WTC11 (cell line): Measurements from ENCODE around the gene PRF1. TPM values are rescaled to one million over a fixed set of nuclear protein-coding genes. Genes with fewer than 3 reads are reported as not detected.
A peak's percentile ranks its signal among the peaks of the same experiment; 100 is the strongest.
"Not testable (repeated sequence)": the region's sequence is repeated elsewhere in the genome, so short reads cannot be mapped to it uniquely, and the experiment has no call there.

ENCODE experiments used
- ATAC-seq: fragments of 200-7000 bp; cut with Tn5 transposase; 2 replicates; pipeline ENCODE4 v1.10.0; 2021; ENCODE audit warnings: mild to moderate bottlenecking, moderate library complexity
- CTCF ChIA-PET: fragments of 300-600 bp; sonication (Branson Sonifier 250); formaldehyde crosslinking; loops from one replicate; lab custom pipeline; 2021; ENCODE audit warnings: antibody characterized with exemption; lab: Charles Lee
- POLR2A ChIA-PET: fragments of 350-600 bp; sonication (Branson Sonifier 250); formaldehyde crosslinking; loops from one replicate; lab custom pipeline; 2021; ENCODE audit warnings: antibody characterized with exemption; lab: Charles Lee
- DNase-seq: peaks from one replicate; pipeline ENCODE4 v3.0.0; 2021; ENCODE audit warnings: low spot score
- H3K27ac Mint-ChIP-seq: 2 replicates; pipeline ENCODE4 v1.8.0; 2021; ENCODE audit warnings: mixed read lengths
- H3K27me3 Mint-ChIP-seq: 2 replicates; pipeline ENCODE4 v1.8.0; 2021; ENCODE audit warnings: low read depth, mild to moderate bottlenecking, moderate library complexity, mixed read lengths
- H3K36me3 Mint-ChIP-seq: 2 replicates; pipeline ENCODE4 v1.8.0; 2021; ENCODE audit warnings: mixed read lengths
- H3K4me1 Mint-ChIP-seq: 2 replicates; pipeline ENCODE4 v1.8.0; 2022; ENCODE audit warnings: mixed read lengths
- H3K4me3 Mint-ChIP-seq: 2 replicates; pipeline ENCODE4 v1.8.0; 2021; ENCODE audit warnings: mild to moderate bottlenecking, moderate library complexity, mixed read lengths
- H3K9me3 Mint-ChIP-seq: 2 replicates; pipeline ENCODE4 v1.8.0; 2021; ENCODE audit warnings: mixed read lengths
- ESRRA ChIP-seq: sonication (generic); formaldehyde crosslinking; IDR thresholded peaks from 2 replicates; pipeline ENCODE4 v1.8.1; 2022; ENCODE audit warnings: mild to moderate bottlenecking, missing genetic modification reagents, borderline replicate concordance
- ETV6 ChIP-seq: sonication (generic); formaldehyde crosslinking; IDR thresholded peaks from 2 replicates; pipeline ENCODE4 v1.8.1; 2022; ENCODE audit warnings: mild to moderate bottlenecking, missing genetic modification reagents
- FOXJ3 ChIP-seq: sonication (generic); formaldehyde crosslinking; IDR thresholded peaks from 2 replicates; pipeline ENCODE4 v1.9.0; 2021; ENCODE audit warnings: missing genetic modification reagents, mild to moderate bottlenecking, borderline replicate concordance
- FOXK1 ChIP-seq: sonication (generic); formaldehyde crosslinking; IDR thresholded peaks from 2 replicates; pipeline ENCODE4 v1.8.0; 2022; ENCODE audit warnings: mild to moderate bottlenecking, moderate library complexity, missing genetic modification reagents
- GTF2I ChIP-seq: fragments of 250-450 bp; sonication (Bioruptor Pico); conservative IDR thresholded peaks from 2 replicates; pipeline ENCODE4 v1.4.0; 2021; ENCODE audit warnings: mild to moderate bottlenecking
- HMGA2 ChIP-seq: fragments of 250-450 bp; sonication (Bioruptor Pico); IDR thresholded peaks from 2 replicates; pipeline ENCODE4 v1.4.0; 2021; ENCODE audit warnings: mild to moderate bottlenecking, moderate library complexity
- NFE2L1 ChIP-seq: sonication (generic); formaldehyde crosslinking; IDR thresholded peaks from 2 replicates; pipeline ENCODE4 v1.8.1; 2023; ENCODE audit warnings: missing genetic modification reagents
- NR2C2 ChIP-seq: sonication (generic); formaldehyde crosslinking; IDR thresholded peaks from 2 replicates; pipeline ENCODE4 v1.8.0; 2022; ENCODE audit warnings: mild to moderate bottlenecking, missing genetic modification reagents
- SP1 ChIP-seq: sonication (generic); formaldehyde crosslinking; conservative IDR thresholded peaks from 2 replicates; pipeline ENCODE4 v1.8.1; 2022; ENCODE audit warnings: missing genetic modification reagents
- TEAD1 ChIP-seq: sonication (generic); formaldehyde crosslinking; IDR thresholded peaks from 2 replicates; pipeline ENCODE4 v1.8.0; 2022; ENCODE audit warnings: mild to moderate bottlenecking, missing genetic modification reagents
- TP53 ChIP-seq: sonication (generic); formaldehyde crosslinking; IDR thresholded peaks from 2 replicates; pipeline ENCODE4 v1.8.1; 2023; ENCODE audit warnings: mild to moderate bottlenecking, missing genetic modification reagents
- USF2 ChIP-seq: sonication (generic); formaldehyde crosslinking; IDR thresholded peaks from 2 replicates; pipeline ENCODE4 v1.8.1; 2023; ENCODE audit warnings: mild to moderate bottlenecking, missing genetic modification reagents, moderate library complexity
- ZBTB43 ChIP-seq: sonication (generic); formaldehyde crosslinking; IDR thresholded peaks from 2 replicates; pipeline ENCODE4 v1.8.1; 2023; ENCODE audit warnings: mild to moderate bottlenecking, missing genetic modification reagents
- ZNF121 ChIP-seq: sonication (generic); formaldehyde crosslinking; IDR thresholded peaks from 2 replicates; pipeline ENCODE4 v1.8.0; 2023; ENCODE audit warnings: missing genetic modification reagents
- ZNF396 ChIP-seq: fragments of 250-450 bp; sonication (Bioruptor Pico); IDR thresholded peaks from 2 replicates; pipeline ENCODE4 v1.8.0; 2021; ENCODE audit warnings: mild to moderate bottlenecking, moderate library complexity, borderline replicate concordance
- ZNF425 ChIP-seq: fragments of 250-450 bp; sonication (Bioruptor Pico); conservative IDR thresholded peaks from 2 replicates; pipeline ENCODE4 v1.9.0; 2021; ENCODE audit warnings: mild to moderate bottlenecking
- total RNA-seq: library from RNA; stranded (reverse); gene quantifications from 3 replicates; pipeline ENCODE4 v1.2.3, GENCODE V29; 2021
- TF ChIP-seq, protein P1 (sequence below): fragments of 250-450 bp; sonication (Bioruptor Pico); IDR thresholded peaks from 2 replicates; pipeline ENCODE4 v1.9.0; 2021; ENCODE audit warnings: mild to moderate bottlenecking
- TF ChIP-seq, protein P2 (sequence below): fragments of 250-450 bp; sonication (Bioruptor Pico); IDR thresholded peaks from 2 replicates; pipeline ENCODE4 v1.9.0; 2021; ENCODE audit warnings: mild to moderate bottlenecking, borderline replicate concordance

PRF1 gene
- total RNA-seq, 1 experiment from 2014 or later, result 0.11 TPM

DNA sequence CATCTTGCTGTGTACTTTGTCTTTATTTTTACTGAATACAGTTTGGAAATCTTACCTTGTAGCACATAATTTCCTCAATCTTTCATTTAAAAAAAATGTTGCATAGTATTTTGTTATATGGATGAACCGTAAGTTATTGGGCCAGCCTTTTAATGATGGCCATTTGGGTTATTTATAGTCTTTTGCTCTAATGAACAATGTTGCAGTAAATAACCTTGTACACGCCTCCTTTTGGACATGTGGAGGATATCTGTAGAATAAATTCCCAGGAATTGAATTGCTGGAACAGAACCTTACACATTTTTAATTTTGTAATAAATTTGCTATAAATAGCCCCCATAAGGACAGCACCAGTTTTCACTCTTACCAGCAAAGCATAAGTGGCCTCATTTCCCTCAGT is 12.7 kb upstream of the PRF1 start:
- DNase-seq (no peak), ATAC-seq (no peak)
- H3K27me3 Mint-ChIP-seq, result peaks cover 3% of the 10 kb centered on the region; the same call in 1 of the 2 replicates

GRCh38 chr10:70614364-70614763 is 11.8 kb upstream of the PRF1 start:
- CTCF ChIA-PET, result not testable (repeated sequence)

More for the DNA sequence above, 12.7 kb upstream of the PRF1 start:
- peaks cover 11% of the 10 kb centered on the region for H3K36me3 Mint-ChIP-seq
- POLR2A ChIA-PET, result no interaction called here
- no peak overlapping the region for H3K27ac Mint-ChIP-seq
- TF ChIP-seq ZNF425 (CRISPR knock-in tag), result no peak
- no peak for TF ChIP-seq USF2 (CRISPR knock-in tag)
- TF ChIP-seq ETV6 (CRISPR knock-in tag), result no peak
- no peak for TF ChIP-seq ZNF396 (CRISPR knock-in tag)
- TF ChIP-seq ESRRA (CRISPR knock-in tag), result no peak
- no peak for TF ChIP-seq TEAD1 (CRISPR knock-in tag)
- no peak for TF ChIP-seq NFE2L1 (CRISPR knock-in tag)
- TF ChIP-seq, protein P1, sequence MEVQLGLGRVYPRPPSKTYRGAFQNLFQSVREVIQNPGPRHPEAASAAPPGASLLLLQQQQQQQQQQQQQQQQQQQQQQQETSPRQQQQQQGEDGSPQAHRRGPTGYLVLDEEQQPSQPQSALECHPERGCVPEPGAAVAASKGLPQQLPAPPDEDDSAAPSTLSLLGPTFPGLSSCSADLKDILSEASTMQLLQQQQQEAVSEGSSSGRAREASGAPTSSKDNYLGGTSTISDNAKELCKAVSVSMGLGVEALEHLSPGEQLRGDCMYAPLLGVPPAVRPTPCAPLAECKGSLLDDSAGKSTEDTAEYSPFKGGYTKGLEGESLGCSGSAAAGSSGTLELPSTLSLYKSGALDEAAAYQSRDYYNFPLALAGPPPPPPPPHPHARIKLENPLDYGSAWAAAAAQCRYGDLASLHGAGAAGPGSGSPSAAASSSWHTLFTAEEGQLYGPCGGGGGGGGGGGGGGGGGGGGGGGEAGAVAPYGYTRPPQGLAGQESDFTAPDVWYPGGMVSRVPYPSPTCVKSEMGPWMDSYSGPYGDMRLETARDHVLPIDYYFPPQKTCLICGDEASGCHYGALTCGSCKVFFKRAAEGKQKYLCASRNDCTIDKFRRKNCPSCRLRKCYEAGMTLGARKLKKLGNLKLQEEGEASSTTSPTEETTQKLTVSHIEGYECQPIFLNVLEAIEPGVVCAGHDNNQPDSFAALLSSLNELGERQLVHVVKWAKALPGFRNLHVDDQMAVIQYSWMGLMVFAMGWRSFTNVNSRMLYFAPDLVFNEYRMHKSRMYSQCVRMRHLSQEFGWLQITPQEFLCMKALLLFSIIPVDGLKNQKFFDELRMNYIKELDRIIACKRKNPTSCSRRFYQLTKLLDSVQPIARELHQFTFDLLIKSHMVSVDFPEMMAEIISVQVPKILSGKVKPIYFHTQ, result no peak
- TF ChIP-seq, all 79 proteins: peak for 0
- CTCF ChIA-PET, result interaction anchor here (0.6 to 1.3 kb wide), 3 partner anchors 56 to 469 kb away, joined by 3 to 4 read pairs (median 4); partner anchors contain the start of gene TYSND1
- Mint-ChIP-seq H3K4me1 (peaks cover 11% of the 10 kb centered on the region; the same call in 1 of the 2 replicates), H3K9me3 (peaks cover 15% of the 10 kb centered on the region), H3K4me3 (no peak overlapping the region)

DNA sequence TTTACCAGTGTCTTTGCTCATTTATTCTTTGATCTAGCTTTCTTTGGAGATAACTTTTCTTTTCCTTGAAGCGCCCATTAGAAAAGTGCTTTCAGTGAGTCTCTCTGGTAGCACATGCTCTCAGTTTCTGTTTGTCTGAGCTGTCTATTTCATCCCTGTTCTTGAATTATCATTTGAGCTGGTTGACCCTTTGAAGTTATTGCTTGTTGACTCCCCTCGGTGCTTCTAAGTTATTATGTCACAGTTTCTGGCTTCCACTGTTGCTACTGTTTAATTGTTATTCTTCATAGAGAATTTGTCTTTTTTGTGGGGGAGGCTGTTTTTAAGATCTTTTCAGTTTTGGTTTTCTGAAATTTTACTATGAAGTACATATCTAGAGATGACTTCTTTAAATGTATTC is 11.4 kb upstream of the PRF1 start:
- no peak overlapping the region for H3K27ac Mint-ChIP-seq
- no peaks in the 10 kb centered on the region for H3K27me3 Mint-ChIP-seq
- ChIA-PET POLR2A (no interaction called here), CTCF (no interaction called here)
- no peak for ATAC-seq
- 0 out of 2 replicates have a peak, but pooled peaks cover 5% of the 10 kb centered on the region for H3K9me3 Mint-ChIP-seq
- H3K36me3 Mint-ChIP-seq, result no peaks in the 10 kb centered on the region
- H3K4me3 Mint-ChIP-seq, result no peak overlapping the region
- DNase-seq, result no peak
- TF ChIP-seq FOXK1 (CRISPR knock-in tag), result no peak
- TF ChIP-seq TP53 (CRISPR knock-in tag), result no peak
- TF ChIP-seq NFE2L1 (CRISPR knock-in tag), result no peak
- no peak for TF ChIP-seq NR2C2 (CRISPR knock-in tag)
- no peak for TF ChIP-seq HMGA2 (CRISPR knock-in tag)
- no peak for TF ChIP-seq FOXJ3 (CRISPR knock-in tag)
- no peak for TF ChIP-seq SP1
- TF ChIP-seq, protein P2, sequence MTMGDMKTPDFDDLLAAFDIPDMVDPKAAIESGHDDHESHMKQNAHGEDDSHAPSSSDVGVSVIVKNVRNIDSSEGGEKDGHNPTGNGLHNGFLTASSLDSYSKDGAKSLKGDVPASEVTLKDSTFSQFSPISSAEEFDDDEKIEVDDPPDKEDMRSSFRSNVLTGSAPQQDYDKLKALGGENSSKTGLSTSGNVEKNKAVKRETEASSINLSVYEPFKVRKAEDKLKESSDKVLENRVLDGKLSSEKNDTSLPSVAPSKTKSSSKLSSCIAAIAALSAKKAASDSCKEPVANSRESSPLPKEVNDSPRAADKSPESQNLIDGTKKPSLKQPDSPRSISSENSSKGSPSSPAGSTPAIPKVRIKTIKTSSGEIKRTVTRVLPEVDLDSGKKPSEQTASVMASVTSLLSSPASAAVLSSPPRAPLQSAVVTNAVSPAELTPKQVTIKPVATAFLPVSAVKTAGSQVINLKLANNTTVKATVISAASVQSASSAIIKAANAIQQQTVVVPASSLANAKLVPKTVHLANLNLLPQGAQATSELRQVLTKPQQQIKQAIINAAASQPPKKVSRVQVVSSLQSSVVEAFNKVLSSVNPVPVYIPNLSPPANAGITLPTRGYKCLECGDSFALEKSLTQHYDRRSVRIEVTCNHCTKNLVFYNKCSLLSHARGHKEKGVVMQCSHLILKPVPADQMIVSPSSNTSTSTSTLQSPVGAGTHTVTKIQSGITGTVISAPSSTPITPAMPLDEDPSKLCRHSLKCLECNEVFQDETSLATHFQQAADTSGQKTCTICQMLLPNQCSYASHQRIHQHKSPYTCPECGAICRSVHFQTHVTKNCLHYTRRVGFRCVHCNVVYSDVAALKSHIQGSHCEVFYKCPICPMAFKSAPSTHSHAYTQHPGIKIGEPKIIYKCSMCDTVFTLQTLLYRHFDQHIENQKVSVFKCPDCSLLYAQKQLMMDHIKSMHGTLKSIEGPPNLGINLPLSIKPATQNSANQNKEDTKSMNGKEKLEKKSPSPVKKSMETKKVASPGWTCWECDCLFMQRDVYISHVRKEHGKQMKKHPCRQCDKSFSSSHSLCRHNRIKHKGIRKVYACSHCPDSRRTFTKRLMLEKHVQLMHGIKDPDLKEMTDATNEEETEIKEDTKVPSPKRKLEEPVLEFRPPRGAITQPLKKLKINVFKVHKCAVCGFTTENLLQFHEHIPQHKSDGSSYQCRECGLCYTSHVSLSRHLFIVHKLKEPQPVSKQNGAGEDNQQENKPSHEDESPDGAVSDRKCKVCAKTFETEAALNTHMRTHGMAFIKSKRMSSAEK (CRISPR knock-in tag), result no peak
- no peak for TF ChIP-seq ZBTB43 (CRISPR knock-in tag)
- TF ChIP-seq GTF2I (CRISPR knock-in tag), result no peak
- peaks cover 9% of the 10 kb centered on the region; the same call in 1 of the 2 replicates for H3K4me1 Mint-ChIP-seq

More at GRCh38 chr10:70614364-70614763, 11.8 kb upstream of the PRF1 start:
- H3K27ac Mint-ChIP-seq, H3K4me3 Mint-ChIP-seq, POLR2A ChIA-PET, ATAC-seq, H3K36me3 Mint-ChIP-seq, H3K9me3 Mint-ChIP-seq, DNase-seq, H3K27me3 Mint-ChIP-seq: not testable (repeated sequence)
- TF ChIP-seq ZNF121 (CRISPR knock-in tag), result peak; percentile 36; the same call in 1 of the 2 replicates
- peaks cover 11% of the 10 kb centered on the region; the same call in 1 of the 2 replicates for H3K4me1 Mint-ChIP-seq
